UCSD-AML1 (cell line): ENCODE measurements around the gene SRCIN1.
A peak's percentile ranks its signal among the peaks of the same experiment; 100 is the strongest.
"Not testable (repeated sequence)": the region's sequence is repeated elsewhere in the genome, so short reads cannot be mapped to it uniquely, and the experiment has no call there.

Experiments used
- DNase-seq: peaks from one replicate; lab custom pipeline; 2025; ENCODE audit not compliant: unreplicated experiment; lab: John Stamatoyannopoulos, UW

SRCIN1 gene

DNA sequence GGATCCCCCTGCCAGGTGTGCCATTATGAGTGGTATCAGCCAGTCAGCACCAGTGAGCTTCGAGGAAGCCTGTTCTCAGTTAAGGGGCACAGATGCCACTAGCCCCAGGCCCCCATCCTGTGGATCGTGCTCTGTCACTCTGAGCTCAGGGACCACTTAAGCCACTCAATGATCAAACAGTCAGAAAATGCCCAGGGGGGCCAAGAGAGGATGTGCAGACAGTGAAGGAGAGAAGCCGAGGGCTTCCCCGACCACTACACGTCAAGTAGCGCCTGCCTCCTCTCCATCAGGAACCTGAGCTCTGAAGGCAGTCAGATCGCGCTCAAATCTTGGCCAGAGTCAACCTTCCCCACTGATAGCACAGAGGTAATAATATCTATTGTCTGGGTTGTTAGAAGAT, 79.2 kb downstream of the SRCIN1 start:
- not testable (repeated sequence) for DNase-seq

DNA sequence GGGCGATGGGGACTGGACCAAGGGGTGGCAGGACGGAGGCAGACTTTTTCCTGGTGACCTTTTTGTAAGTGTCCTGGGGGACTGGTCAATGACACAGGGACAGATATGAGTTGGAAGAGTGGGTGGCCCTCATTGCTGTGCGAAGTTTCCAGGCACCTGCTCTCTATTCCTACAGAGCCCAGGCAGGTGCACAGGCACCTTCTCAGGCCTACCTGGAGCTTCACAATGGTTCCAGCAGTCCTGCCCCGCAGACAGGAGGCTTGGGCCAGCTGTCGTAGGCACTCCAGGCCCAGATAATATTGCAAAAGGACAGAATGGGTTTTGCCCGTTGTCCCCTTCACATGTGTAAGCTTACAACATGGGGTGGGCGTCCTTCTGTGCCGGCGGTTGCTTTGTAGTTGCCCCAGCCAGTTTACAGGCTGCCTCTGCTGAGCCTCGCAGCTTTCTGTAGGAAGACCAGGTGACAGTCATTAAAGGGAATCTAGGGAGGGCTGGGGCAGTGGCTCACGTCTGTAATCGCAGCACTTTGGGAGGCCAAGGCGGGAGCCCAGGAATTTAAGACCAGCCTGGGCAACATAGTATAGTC, 93.2 kb downstream of the SRCIN1 start:
- DNase-seq: no peak

DNA sequence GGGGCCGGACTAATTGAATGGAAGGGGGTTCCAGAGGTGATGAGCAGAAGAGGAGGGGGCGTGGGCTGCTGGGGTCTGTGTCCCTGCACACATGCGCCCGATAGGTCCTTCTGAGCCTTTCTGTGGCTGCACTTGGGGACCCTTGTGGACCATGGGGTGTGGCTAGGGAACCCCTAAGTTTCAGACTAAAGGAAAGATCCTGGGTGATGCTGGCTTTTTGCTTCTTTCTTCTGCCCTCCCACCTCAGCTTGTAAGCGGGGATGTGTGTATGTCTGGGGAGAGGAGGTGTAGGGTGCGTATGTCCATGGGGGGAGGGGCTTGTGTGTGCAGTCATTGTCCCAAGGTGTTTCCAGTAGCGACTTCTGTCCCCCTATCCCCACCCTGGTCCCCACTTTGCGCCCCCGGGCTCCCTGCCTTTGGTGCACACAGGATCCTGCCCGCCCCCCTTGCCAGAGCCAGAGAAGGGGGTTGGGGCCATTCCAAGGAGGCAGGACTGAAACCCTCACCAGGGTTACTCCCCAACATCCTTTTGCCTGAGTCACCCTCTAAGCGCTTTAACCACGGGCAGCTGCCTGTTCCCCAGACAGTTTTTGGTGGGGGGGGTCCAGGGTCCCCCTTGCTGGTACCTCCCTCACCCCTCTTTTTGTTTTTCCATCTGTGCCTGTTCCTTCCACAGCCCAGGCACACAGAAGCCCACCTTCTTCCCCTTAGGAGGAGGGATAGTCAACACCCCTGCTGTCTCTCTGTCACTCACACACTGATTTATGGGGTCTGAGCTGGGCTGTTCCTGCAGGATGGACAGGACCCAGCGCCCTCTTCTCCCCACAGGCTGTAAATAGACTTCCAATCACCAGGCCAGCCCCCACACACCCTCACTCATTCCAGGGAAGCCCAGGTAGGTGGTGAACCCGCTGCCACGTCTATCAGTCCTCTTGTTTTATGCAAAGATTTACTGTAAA, 94.3 kb downstream of the SRCIN1 start:
- DNase-seq: no peak

DNA sequence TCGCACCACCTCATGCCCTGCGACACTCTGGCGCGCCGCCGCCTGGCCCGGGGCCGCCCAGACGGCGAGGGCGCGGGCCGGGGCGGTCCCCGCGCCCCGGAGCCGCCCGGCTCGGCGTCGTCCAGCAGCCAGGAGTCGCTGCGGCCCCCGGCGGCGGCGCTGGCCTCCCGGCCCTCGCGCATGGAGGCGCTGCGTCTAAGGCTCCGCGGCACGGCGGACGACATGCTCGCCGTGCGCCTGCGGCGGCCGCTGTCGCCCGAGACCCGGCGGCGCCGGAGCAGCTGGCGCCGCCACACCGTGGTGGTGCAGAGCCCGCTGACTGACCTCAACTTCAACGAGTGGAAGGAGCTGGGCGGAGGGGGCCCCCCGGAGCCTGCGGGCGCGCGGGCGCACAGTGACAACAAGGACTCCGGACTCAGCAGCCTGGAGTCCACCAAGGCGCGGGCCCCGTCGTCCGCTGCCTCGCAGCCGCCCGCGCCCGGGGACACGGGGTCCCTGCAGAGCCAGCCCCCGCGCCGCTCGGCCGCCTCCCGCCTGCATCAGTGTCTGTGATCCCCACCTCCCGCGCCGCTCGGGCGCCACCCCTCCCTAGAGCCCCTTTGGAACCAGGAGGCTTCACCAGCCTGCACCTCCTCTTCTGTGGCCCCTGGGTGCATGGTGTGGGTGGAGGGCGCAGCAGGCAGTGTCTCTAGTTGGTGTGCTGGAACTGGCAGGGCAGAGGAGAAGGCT, 95.2 kb downstream of the SRCIN1 start:
- DNase-seq: no peak

DNA sequence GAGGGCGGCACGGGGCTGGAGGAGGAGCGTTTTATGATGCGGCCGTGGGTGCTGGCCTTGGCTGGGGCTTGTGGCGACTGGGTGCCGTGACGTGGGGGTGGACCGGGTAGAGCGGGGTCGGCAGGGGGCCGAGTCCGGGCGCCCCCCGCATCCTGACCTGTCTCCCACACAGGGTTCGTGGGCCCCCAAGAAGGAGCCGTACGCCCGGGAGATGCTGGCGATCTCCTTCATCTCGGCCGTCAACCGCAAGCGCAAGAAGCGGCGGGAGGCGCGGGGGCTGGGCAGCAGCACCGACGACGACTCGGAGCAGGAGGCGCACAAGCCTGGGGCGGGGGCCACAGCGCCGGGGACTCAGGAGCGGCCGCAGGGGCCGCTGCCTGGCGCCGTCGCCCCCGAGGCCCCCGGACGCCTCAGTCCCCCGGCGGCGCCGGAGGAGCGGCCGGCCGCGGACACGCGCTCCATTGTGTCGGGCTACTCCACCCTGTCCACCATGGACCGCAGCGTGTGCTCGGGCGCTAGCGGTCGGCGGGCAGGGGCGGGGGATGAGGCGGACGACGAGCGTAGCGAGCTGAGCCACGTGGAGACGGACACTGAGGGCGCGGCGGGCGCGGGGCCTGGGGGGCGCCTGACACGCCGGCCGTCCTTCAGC, 95.9 kb downstream of the SRCIN1 start:
- DNase-seq: no peak

DNA sequence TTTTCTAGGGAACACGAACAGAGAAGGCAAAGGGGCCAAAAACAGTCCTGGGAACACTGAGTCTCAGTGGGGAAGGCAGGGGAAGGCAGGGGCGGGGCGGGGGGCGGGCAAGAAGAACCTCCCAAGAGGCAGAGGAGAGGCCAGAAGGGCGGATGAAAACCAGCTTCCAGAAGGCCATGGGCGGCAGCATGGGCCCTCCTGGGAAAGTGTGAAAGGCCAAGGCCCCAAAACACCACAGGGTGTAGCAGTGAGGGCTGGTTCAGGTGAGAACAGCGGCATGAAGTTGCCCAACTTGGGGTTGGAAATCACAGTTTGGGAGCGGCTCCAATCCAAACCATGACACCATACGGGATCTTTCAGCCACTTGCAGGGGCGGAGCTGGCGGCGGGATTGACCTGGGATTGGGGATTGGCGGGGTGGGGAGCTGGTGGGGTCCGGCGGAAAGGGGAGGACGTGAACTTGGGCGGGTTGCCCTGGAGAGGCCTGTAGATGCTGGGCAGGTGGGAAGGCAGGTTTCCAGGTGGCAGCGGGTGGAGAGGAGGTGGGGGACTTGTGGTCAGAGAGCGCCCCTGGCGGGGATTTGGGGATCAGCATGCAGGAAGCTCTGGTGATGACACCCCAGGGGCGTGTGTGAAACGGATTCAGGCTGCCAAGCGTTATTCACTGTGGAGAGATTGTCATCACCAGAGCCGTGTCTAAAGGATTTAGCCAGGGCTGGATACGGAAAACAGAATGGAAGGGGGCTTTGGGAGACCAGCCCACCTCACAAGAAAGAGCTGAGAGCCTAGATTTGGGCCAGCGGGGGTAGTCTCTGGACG, 96.6 kb downstream of the SRCIN1 start:
- DNase-seq: no peak

DNA sequence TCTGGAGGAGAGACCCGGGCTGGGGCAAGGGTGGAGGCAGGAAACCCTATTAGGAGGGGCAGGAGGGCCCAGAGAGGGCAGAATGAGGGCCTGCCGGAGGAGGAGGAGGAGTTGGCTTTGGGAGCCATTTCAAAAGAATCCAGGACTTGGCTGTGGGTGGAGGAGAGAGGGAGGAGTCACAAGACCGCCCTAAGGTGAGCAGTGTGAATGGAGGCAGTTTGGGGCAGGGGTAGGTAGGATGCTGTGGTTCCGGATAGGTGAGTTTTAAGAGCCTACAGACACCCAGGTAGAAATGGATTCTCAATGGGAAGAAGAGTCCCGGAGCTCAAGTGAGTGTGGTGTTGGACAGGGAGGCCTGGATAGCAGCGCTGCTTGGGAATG, 97.2 kb downstream of the SRCIN1 start:
- DNase-seq: no peak

DNA sequence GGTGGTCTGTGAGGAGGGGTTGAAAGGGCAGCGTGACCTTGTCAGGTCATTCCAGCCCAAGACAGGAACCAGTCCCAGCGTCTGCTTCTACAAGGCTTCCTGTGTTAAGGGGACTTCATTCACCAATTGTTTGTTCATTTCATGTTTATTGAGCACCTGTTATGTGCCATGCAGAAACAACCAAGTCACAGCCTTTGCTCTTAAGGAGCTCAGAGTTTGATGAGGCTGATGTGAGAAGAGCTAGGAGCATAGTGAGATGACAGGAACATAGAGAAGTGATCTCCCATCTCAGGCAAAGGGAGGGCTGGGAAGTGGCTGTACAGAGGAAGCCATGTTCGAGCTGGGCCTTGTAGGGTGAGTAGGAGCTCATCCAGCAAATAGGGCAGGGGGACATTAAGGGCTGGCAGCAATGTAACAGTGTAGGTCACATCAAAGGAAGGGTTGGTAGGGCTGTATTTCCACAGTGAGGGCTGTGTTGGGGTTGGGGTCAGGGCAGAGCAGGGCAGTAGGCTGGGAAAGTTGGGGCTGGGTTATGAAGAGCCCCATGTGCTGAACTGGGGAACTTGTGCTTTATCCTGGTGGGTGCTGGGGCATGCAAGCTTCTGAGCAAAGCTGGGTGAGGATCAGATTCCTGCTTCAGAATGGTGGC, 97.7 kb downstream of the SRCIN1 start:
- DNase-seq: no peak

DNA sequence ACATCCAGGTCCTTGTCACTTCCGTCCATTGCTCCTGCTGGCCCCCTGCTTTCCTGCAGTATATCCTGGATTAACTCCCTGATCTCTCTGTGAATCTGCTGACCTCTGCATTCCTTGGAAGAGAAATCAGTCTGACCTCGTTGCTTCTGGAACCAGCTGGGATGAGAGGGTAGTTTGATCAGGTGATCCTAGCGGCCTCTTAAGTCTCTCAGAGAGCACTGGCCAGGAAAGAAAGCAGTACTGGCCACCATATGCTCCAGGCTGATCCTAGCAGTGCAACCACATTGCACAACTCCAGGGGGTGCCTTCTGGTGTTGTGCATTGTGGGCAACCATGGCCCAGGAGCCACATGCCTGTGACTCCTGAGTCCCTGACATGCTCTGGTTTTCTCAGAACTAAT, 98.3 kb downstream of the SRCIN1 start:
- DNase-seq: no peak

DNA sequence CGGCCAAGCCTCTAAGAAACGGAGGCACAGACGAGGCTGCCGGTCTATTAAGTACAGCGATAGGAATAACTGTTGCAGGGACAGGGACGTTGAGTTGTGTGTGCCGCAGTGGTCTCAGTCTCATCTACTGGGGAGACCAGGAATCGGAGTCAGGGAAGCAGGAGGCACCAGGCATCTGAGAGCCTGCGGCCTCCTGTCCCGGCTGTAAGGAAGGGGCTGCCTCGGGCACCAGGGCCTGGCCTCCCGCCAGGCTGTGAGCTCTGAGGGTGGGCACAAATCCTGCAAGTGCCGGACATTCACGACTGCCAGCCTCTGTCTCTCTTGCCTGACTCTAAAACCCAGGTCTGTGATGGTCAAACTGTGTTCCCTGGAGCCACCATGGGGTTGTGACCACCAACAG, 101.5 kb downstream of the SRCIN1 start:
- no peak for DNase-seq

DNA sequence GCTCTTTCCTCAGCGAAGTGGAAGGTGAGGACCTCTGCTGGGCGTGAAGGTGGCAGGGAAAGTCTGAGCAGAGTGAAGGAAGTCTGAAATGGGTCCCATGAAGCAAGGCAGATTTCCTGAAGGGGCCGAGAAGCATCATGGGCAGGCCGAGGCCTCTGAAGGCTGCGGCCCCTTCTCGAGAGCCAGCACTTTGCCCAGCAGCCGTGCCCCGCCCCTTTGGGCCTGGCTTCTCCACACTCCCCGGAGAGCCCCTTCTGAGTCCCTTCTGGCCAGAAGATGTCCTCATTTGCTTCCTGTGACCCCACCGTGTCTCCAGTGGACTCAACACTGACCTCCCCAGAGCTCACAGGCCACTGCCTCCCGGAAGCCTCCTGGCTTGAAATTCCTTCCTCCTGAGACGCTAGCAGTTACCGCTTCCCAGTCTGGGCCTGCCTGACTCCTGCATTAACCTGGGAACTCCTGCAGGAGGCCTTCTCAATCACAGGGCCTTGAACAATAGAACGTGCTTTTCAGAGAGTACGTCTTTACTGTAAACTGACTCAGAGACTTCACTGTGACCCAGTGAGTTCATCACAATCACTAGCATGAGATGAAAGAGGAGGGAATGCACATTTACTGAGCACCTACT, 102.4 kb downstream of the SRCIN1 start:
- DNase-seq: not testable (repeated sequence)

DNA sequence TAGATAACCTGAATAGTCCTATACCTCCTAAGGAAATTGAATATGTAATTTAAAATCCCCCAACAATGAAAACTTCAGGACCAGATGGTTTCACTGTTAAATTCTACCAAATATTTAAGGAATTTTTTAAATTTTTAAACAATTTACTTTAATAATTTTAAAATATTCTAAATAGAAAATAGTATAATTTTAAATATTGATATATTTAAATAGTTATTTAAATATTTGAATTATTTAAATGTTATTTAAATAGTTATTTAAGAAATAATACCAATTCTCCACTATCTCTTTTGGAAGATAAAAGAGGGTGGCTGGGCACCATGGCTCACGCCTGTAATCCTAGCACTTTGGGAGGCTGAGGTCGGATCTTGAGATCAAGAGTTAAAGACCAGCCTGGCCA, 104.0 kb downstream of the SRCIN1 start:
- DNase-seq: not testable (repeated sequence)

DNA sequence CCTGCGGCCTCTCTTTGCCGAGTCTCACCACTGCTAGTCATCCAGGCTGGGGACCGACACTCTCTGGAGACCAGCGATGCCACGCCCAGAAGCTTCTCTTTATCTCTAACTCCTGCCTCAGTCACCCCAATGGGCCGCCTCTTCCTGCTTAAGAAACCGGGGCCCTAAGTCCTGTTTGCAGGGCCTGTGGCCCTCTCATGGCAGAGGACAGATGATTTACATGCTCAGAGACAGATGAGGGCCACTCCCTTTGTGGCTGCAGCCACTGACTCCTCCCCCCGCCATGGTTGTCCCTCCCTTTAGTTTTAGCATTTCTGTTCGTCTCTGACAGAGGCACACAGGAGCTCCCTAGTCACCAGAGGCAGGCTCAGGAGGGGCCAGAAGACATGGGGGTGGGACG, 106.5 kb downstream of the SRCIN1 start:
- not testable (repeated sequence) for DNase-seq

DNA sequence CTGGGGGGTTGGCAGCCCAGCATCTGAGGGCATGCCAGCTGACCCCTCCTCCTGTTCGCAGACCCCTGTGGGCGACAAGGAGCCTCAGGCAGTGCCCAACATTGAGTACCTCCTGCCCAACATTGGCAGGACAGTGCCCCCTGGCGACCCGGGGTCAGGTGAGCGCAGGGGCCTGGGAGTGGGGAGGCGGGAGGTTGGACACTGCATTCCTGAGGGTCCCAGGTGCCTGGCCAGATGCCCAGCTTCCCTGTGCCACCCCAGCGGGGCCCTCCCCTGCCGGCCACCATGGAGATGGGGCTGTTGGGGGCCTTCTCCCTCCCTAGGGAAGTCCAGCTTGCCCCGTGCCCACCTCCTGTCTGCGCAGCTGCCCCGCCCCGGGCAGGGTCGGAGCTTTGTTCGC, 107.4 kb downstream of the SRCIN1 start:
- no peak for DNase-seq

DNA sequence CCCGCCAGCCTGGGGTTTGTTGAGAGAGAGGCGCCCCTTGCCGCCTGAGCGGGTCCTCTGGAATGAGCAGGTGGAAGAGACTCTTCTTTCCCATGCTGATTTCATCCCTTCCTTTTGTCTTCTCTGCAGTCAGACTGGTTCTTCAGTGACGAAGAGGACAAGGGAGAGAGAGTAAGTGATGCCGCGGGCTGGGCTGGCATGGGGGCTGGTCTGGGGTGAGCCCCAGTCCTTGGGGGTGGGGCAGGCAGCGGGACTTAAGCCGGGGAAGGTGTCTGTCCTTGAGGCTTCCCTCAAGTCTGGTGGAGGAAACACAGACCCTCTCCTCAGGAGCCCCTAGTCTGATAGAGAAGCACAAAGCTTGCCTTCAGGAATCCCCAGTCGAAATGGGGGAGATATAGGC, 108.1 kb downstream of the SRCIN1 start:
- DNase-seq: not testable (repeated sequence)

DNA sequence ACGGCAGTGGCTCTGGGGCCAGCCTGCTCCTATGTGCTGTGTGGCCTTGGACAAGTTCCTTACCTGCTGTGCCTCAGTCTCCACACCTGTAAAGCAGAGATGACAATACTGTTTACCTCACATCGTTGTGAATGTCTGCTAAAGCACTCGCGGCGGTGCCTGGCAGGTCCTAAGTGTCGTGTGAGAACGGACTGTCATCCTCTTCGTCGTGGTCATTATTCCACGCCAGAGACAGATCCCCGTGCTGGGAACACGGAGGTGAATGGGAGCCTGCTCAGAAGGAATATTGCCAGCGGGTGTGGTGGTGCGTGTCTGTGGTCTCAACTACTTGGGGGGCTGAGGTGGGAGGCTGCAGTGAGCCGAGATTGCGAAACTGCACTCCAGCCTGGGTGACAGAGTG, 111.6 kb downstream of the SRCIN1 start:
- not testable (repeated sequence) for DNase-seq

DNA sequence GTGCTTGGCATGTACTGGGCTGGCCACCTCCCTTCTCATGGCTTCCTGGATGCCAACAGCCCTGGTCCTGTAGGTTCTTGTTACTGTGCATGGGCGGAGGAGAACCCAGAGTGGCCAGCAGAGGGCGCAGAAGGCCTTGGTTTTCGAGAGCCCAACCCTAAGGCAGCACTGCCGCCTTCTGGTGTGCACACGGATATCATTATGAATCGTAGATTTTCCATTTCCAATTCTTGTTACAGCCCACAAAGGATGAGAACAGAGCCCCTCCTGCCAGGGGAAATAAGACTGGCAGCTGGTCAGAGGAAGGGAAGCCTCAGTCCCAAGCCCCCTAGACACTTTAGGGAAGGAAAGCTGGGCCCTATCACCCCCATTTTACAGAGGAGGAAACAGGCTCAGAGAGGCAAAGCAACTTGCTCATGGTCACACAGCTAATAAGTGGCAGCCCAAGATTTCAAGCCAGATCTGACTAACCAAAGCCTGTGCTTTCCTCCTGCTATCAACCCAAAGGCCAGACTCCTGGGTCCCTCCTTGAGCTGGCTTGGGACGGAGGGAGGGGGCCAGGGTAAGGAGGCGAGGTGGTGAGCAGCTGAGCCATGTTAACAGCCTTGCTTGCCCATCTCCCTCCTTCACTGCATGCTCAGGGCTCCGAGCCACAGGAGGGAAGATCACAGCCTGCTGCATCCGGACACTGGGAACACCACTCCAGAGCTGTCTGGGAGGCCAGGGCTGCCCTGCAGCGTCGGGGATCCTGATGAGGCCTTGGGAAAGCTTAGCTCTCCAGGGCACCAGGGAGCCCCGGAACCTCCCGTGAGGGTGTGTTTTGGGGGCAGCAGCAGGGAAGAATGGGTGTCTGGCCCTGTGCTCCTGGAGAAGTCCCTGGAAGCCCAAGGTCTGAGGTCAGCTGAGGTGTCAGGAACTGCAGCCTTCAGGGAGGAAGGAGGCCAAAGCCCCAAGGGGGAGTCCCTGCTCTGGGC, 113.4 kb downstream of the SRCIN1 start:
- peak; percentile 89 for DNase-seq

DNA sequence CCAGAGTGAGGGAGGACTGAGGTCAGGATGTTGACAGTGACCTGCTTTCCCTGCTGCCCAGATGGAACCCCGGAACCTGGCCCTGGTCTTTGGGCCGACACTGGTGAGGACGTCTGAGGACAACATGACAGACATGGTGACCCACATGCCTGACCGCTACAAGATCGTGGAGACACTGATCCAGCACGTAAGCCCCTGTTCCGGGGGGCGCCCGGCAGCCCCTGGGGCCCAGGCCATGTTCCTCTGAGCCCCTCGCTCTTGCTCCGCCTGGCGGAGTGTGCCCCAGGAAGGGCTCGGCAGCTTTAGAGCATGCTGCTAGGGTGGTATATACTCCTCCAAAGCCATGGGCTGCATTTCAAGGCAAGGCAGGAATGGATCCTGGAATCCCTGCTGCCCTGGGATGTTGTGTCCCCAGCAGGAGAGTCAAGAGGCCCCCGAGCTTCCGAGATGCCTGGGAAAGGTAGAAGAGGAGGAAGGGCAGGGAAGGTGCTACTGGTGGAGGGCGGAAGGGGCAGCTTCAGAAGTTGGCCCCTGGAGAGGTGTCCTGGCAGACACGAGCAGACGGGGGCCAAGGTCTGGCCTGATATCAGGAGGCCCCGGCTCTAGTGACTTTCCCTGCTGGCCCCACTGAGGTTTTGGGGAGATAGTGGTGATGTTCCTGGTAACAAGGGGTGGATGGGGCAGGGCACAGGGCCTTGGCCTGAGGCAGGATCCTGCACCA, 114.2 kb downstream of the SRCIN1 start:
- not testable (repeated sequence) for DNase-seq
